ENCODE results near the gene ENTHD1.
A peak's percentile ranks its signal among the peaks of the same experiment; 100 is the strongest.

The ENTHD1 gene

GRCh38 chr22:39745789-39746188 is 147.8 kb downstream of the ENTHD1 start:
- H3K27me3 ChIP-seq (ENCODE audit: low read depth, low read length): peaks cover 26% of the 10 kb centered on the region
- no peaks in the 10 kb centered on the region for H3K79me2 ChIP-seq (ENCODE audit: low read length)
- TF ChIP-seq CTCF (IDR thresholded peaks at IDR 0.05; ENCODE audit: low read depth, low read length) (no peak), EZH2phosphoT487 (IDR thresholded peaks at IDR 0.05; ENCODE audit: low read depth) (no peak)
- no peak overlapping the region for H3K27ac ChIP-seq (ENCODE audit: low read length)
- H3K9me3 ChIP-seq (ENCODE audit: insufficient read depth, low read length): no peaks in the 10 kb centered on the region
- no peak overlapping the region for H3K9ac ChIP-seq (ENCODE audit: low read length)
- no peaks in the 10 kb centered on the region for H4K20me1 ChIP-seq (ENCODE audit: insufficient read depth, low read length)
- H3K4me1 ChIP-seq (ENCODE audit: low read length): peaks cover 14% of the 10 kb centered on the region
- no peaks in the 10 kb centered on the region for H3K36me3 ChIP-seq (replicated peaks; ENCODE audit: low read depth, low read length)
- H2AFZ ChIP-seq (ENCODE audit: low read depth, low read length): 0 out of 2 replicates have a peak overlapping the region, but pooled peaks have one; percentile 14
- H3K4me3 ChIP-seq (ENCODE audit: low read length): no peak overlapping the region
- H3K4me2 ChIP-seq (ENCODE audit: low read length): no peak overlapping the region

- H3K9me3 ChIP-seq (ENCODE audit: insufficient read depth, low read length): 0 out of 2 replicates have a peak, but pooled peaks cover 3% of the 10 kb centered on the region
- H3K9ac ChIP-seq (ENCODE audit: low read length): no peak overlapping the region
- no peaks in the 10 kb centered on the region for H3K79me2 ChIP-seq (ENCODE audit: low read length)
- peaks cover 7% of the 10 kb centered on the region for H3K4me1 ChIP-seq (ENCODE audit: low read length)
- H3K27me3 ChIP-seq (ENCODE audit: low read depth, low read length): peaks cover 17% of the 10 kb centered on the region
- H3K27ac ChIP-seq (ENCODE audit: low read length): no peak overlapping the region
- TF ChIP-seq CTCF (IDR thresholded peaks at IDR 0.05; ENCODE audit: low read depth, low read length) (no peak), EZH2phosphoT487 (IDR thresholded peaks at IDR 0.05; ENCODE audit: low read depth) (no peak)
- H3K36me3 ChIP-seq (replicated peaks; ENCODE audit: low read depth, low read length): no peaks in the 10 kb centered on the region
- no peak overlapping the region for H3K4me3 ChIP-seq (ENCODE audit: low read length)
- H2AFZ ChIP-seq (ENCODE audit: low read depth, low read length): no peak overlapping the region
- H3K4me2 ChIP-seq (ENCODE audit: low read length): no peak overlapping the region
- no peaks in the 10 kb centered on the region for H4K20me1 ChIP-seq (ENCODE audit: insufficient read depth, low read length)
Observed at GRCh38 chr22:39744353-39744752, 149.2 kb downstream of the ENTHD1 start.

GRCh38 chr22:39743935-39744334 is 149.6 kb downstream of the ENTHD1 start:
- Histone ChIP-seq H3K4me2 (ENCODE audit: low read length) (no peak overlapping the region), H2AFZ (ENCODE audit: low read depth, low read length) (no peak overlapping the region)

More at GRCh38 chr22:39743935-39744334, 149.6 kb downstream of the ENTHD1 start:
- TF ChIP-seq EZH2phosphoT487 (IDR thresholded peaks at IDR 0.05; ENCODE audit: low read depth) (no peak), CTCF (IDR thresholded peaks at IDR 0.05; ENCODE audit: low read depth, low read length) (no peak)
- 0 out of 2 replicates have a peak, but pooled peaks cover 6% of the 10 kb centered on the region for H3K9me3 ChIP-seq (ENCODE audit: insufficient read depth, low read length)
- no peak overlapping the region for H3K27ac ChIP-seq (ENCODE audit: low read length)
- H3K27me3 ChIP-seq (ENCODE audit: low read depth, low read length): peaks cover 17% of the 10 kb centered on the region
- H3K36me3 ChIP-seq (replicated peaks; ENCODE audit: low read depth, low read length): no peaks in the 10 kb centered on the region
- no peak overlapping the region for H3K4me3 ChIP-seq (ENCODE audit: low read length)
- H3K4me1 ChIP-seq (ENCODE audit: low read length): peaks cover 7% of the 10 kb centered on the region
- H3K9ac ChIP-seq (ENCODE audit: low read length): no peak overlapping the region
- no peaks in the 10 kb centered on the region for H3K79me2 ChIP-seq (ENCODE audit: low read length)
- H4K20me1 ChIP-seq (ENCODE audit: insufficient read depth, low read length): no peaks in the 10 kb centered on the region

All from OCI-LY3 (cell line).